ENCODE results near the gene COLEC11. TPM values are rescaled to one million over a fixed set of nuclear protein-coding genes. Genes with fewer than 3 reads are reported as not detected.

Gene COLEC11
- total and polyA plus RNA-seq, 2 of the 13 experiments (the other 11 are each of a cell fraction or from before 2014, with no cell fraction given) = 1.5 to 3.0 TPM

DNA sequence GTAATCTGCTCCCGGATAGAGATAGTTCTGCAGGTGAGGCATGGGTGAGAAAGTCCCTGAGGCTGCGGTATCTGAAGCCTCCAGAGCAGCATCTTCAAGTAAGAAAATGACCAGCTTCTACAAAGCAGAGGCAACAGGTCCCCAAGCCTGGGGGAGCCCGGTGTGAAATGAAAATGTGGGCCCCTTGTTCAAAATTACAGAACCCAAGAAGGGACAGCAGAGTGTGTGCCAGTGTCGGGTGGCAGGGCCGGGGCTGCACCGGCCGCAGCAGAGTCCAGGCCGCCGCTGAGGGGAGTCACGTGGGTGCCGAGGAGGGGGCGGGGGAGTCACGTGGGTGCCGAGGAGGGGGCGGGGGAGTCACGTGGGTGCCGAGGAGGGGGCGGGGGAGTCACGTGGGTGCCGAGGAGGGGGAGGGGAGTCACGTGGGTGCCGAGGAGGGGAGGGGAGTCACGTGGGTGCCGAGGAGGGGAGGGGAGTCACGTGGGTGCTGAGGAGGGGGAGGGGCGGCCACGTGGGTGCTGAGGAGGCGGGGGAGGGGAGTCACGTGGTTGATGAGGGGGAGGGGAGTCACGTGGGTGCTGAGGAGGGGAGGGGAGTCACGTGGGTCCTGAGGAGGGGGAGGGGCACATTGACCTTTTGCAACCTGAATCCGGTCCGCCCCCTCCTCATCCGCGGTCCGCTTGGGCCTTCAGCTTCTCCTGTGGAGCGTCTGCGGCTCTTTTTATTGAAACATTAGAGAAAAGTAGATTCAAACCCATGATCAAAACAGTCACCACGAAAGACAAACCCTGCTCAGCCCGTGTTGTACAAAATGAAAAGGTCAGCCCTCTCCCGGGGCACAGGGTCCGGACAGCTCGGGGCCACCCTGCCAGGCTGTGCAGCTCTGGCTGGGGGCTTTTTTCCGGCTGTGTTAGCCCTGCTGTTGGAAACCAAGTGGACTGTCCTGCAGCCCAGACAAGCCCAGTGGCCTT lies 10.4 kb downstream of the COLEC11 start (continued):
- no peak for TF ChIP-seq ZNF543 (CRISPR knock-in tag; IDR thresholded peaks at IDR 0.05)
- no peak for TF ChIP-seq ZNF879 (CRISPR knock-in tag; IDR thresholded peaks at IDR 0.05)
- TF ChIP-seq, protein P1, sequence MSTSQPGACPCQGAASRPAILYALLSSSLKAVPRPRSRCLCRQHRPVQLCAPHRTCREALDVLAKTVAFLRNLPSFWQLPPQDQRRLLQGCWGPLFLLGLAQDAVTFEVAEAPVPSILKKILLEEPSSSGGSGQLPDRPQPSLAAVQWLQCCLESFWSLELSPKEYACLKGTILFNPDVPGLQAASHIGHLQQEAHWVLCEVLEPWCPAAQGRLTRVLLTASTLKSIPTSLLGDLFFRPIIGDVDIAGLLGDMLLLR (CRISPR knock-in tag; IDR thresholded peaks at IDR 0.05) = no peak
- TF ChIP-seq, protein P2, sequence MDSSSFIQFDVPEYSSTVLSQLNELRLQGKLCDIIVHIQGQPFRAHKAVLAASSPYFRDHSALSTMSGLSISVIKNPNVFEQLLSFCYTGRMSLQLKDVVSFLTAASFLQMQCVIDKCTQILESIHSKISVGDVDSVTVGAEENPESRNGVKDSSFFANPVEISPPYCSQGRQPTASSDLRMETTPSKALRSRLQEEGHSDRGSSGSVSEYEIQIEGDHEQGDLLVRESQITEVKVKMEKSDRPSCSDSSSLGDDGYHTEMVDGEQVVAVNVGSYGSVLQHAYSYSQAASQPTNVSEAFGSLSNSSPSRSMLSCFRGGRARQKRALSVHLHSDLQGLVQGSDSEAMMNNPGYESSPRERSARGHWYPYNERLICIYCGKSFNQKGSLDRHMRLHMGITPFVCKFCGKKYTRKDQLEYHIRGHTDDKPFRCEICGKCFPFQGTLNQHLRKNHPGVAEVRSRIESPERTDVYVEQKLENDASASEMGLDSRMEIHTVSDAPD (CRISPR knock-in tag; IDR thresholded peaks at IDR 0.05) = no peak
- TF ChIP-seq, protein P3, sequence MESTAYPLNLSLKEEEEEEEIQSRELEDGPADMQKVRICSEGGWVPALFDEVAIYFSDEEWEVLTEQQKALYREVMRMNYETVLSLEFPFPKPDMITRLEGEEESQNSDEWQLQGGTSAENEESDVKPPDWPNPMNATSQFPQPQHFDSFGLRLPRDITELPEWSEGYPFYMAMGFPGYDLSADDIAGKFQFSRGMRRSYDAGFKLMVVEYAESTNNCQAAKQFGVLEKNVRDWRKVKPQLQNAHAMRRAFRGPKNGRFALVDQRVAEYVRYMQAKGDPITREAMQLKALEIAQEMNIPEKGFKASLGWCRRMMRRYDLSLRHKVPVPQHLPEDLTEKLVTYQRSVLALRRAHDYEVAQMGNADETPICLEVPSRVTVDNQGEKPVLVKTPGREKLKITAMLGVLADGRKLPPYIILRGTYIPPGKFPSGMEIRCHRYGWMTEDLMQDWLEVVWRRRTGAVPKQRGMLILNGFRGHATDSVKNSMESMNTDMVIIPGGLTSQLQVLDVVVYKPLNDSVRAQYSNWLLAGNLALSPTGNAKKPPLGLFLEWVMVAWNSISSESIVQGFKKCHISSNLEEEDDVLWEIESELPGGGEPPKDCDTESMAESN (CRISPR knock-in tag; conservative IDR thresholded peaks at IDR 0.05) = no peak
- TF ChIP-seq, protein P4, sequence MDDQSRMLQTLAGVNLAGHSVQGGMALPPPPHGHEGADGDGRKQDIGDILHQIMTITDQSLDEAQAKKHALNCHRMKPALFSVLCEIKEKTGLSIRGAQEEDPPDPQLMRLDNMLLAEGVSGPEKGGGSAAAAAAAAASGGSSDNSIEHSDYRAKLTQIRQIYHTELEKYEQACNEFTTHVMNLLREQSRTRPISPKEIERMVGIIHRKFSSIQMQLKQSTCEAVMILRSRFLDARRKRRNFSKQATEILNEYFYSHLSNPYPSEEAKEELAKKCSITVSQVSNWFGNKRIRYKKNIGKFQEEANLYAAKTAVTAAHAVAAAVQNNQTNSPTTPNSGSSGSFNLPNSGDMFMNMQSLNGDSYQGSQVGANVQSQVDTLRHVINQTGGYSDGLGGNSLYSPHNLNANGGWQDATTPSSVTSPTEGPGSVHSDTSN (CRISPR knock-in tag; IDR thresholded peaks at IDR 0.05; ENCODE audit: borderline replicate concordance) = no peak
- TF ChIP-seq ADNP (CRISPR knock-in tag; IDR thresholded peaks at IDR 0.05) = no peak
- TF ChIP-seq ZBTB7B (CRISPR knock-in tag; IDR thresholded peaks at IDR 0.05) = no peak
- TF ChIP-seq ZNF138 (CRISPR knock-in tag; IDR thresholded peaks at IDR 0.05; ENCODE audit: low read depth) = no peak
- TF ChIP-seq EED (CRISPR knock-in tag; IDR thresholded peaks at IDR 0.05) = no peak
- TF ChIP-seq, protein P5, sequence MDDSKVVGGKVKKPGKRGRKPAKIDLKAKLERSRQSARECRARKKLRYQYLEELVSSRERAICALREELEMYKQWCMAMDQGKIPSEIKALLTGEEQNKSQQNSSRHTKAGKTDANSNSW (CRISPR knock-in tag; IDR thresholded peaks at IDR 0.05; ENCODE audit: borderline replicate concordance) = no peak
- TF ChIP-seq, protein P6, sequence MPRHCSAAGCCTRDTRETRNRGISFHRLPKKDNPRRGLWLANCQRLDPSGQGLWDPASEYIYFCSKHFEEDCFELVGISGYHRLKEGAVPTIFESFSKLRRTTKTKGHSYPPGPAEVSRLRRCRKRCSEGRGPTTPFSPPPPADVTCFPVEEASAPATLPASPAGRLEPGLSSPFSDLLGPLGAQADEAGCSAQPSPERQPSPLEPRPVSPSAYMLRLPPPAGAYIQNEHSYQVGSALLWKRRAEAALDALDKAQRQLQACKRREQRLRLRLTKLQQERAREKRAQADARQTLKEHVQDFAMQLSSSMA (CRISPR knock-in tag; IDR thresholded peaks at IDR 0.05) = no peak
- TF ChIP-seq KDM2A (CRISPR knock-in tag; IDR thresholded peaks at IDR 0.05; ENCODE audit: borderline replicate concordance, low read depth) = peak; percentile 59
- TF ChIP-seq, protein P7, sequence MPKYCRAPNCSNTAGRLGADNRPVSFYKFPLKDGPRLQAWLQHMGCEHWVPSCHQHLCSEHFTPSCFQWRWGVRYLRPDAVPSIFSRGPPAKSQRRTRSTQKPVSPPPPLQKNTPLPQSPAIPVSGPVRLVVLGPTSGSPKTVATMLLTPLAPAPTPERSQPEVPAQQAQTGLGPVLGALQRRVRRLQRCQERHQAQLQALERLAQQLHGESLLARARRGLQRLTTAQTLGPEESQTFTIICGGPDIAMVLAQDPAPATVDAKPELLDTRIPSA (CRISPR knock-in tag; IDR thresholded peaks at IDR 0.05; ENCODE audit: borderline replicate concordance) = no peak
- no peak for TF ChIP-seq KLF15 (CRISPR knock-in tag; IDR thresholded peaks at IDR 0.05; ENCODE audit: borderline replicate concordance)
- TF ChIP-seq SIN3A (IDR thresholded peaks at IDR 0.05; ENCODE audit: borderline replicate concordance, low read depth, low read length) = peak; percentile 62; the same call in 1 of the 2 replicates
